DMS53 (cell line): ENCODE data around the gene DACH2.

Experiments used
- DNase-seq: peaks from one replicate; lab custom pipeline; 2025; lab: John Stamatoyannopoulos, UW

Gene DACH2

DNA sequence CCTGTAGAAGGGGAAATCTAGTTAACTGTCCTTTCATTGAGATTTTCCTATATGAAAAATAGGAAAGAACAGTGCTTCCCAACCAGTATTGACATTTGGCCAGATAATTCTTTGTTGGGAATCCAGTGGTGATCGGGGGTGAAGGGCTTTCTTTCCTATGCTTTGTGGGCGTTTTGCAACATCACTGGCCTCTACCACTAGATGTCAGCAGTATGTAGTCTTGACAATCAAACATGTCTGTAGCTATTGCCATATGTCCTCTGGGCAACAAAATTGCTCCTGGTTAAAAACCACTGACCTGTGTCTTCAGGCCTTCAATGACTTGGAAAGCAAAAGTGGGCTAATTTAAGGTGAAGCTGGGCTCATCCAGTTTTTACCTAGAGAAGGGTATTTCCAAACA is 658.5 kb downstream of the DACH2 start:
- peak; percentile 48 for DNase-seq

- DNase-seq: no peak
Observed at GRCh38 chrX:86809651-86810050, 661.4 kb downstream of the DACH2 start.

DNA sequence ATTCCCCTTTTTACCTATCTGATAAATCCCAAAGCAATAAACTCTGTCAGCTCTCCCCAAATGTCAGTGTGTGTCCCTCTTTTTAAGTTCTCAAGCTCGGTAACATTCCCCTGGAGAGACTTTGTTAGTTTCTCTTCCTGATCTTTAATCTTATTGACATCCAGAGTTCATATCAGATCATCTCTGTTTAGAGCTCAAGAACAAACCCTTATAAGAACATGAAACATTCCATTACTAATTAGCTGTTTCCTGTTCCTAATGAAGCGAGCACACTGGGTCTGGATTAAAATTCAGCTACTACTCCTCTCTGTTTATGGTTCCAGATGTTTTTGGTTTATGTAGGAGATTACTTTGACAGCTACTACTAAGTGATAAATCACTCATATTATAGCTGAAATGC is 681.5 kb downstream of the DACH2 start:
- DNase-seq: no peak

DNA sequence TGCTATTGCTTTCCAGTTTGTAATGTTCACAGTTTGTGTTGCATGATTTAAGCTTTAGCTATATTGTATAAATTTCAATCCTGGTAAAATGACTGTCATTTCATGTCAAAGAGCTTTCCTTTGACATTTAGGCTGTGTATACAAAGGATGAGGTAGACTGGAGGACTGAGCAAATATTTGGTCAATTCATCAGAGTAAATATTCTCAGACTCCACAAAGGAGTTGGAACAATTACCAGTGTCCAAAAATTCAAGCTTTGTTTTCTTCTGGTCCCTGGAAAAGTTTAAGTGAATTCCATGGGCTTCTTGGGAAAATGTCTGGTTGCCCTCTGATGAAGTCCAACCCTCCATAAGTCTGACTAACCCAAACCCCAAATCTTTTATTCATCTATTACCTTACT is 682.4 kb downstream of the DACH2 start:
- DNase-seq: peak; percentile 72

DNA sequence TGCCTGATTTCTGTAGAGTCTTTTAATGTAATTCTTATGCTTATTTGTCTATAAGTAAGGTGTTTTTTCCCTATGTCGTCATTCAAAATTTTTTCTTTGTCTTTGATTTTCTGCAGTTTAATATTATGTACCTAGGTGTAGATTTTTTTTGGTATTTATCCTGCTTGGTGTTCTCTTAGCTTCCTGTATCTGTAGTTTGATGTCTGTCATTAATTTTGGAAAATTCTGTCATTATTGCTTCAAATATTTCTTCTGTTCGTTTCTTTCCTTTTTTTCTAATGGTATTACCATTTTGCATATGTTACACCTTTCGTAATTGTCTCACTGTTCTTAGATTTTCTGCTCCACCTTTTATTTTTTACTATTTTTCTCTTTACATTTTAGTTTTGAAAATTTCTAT is 696.9 kb downstream of the DACH2 start:
- no peak for DNase-seq
